SH-SY5Y (cell line): ENCODE measurements around the gene LRIG1.

Experiments used
- GATA2 ChIP-seq: IDR thresholded peaks from 2 replicates; pipeline ENCODE4 v1.6.1; 2011; ENCODE audit warnings: mild to moderate bottlenecking, low read depth, low read length
- GATA3 ChIP-seq: IDR thresholded peaks from 2 replicates; pipeline ENCODE4 v1.6.1; 2011; ENCODE audit warnings: low read depth, mild to moderate bottlenecking, low read length, moderate library complexity

The LRIG1 gene

DNA sequence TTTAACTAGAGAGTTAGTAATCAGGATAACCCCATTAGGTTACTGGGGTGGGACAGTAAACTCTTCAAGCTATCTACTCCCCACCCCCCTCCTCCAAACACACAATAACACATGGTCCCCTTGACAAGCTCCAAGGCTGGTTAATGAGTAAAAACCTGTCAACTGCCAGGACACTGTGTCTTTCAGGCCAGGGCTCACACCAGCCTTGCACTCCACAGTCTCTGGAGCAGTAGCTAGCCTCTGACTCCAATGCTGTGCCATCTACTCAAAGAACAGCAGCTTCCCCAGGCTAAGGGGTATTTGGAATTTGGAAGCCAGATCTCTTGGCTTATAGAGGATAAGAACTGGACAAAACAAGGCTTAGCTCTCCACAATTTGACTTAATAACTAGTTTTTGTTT is 115.8 kb downstream of the LRIG1 start:
- no peak for TF ChIP-seq GATA2

- TF ChIP-seq GATA2 (no peak), GATA3 (no peak)
Observed at GRCh38 chr3:66383998-66384745, 116.7 kb downstream of the LRIG1 start.

DNA sequence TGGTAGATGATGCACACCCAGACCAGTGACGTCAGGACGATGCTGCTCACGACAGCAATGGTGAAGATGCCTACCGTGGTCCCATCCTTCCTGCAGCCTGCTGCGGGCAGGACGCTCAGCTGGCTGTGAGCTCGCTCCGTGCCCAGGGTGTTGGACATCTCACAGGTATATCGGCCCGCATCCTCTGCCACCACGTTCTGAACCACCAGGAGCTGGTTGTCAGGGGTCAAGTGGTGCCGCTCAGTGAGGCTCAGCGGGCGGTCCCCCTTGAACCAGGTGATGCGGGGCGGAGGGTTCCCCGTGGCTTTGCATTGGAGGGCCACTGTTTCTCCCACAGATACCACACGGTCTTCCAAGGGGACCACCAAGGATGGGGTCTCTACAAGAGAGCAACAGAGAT is 117.8 kb downstream of the LRIG1 start:
- TF ChIP-seq GATA3 = no peak
- no peak for TF ChIP-seq GATA2

GRCh38 chr3:66382142-66382541 is 118.7 kb downstream of the LRIG1 start:
- TF ChIP-seq GATA2 (no peak), GATA3 (no peak)

DNA sequence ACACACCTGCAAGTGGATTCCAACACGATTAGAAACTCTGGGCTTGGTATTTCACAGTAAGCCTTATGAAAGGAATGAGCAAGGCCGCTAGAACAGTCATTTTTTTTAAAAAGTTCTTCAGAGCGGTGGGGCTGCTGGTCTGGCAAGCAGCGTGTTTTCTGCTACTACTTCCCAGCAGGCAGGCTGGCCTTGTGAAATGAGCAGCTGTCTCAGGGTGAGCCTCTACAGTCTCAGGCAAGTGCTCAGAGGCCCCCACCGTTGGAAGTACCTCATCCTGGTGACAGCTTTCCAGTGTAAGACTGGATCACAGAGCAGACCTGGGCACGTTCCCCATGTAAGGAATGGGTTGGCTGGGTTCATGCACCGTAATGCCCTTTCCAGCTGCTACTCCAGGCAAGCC is 119.2 kb downstream of the LRIG1 start:
- TF ChIP-seq GATA2 (no peak), GATA3 (no peak)

GRCh38 chr3:66380200-66380932 is 120.5 kb downstream of the LRIG1 start:
- TF ChIP-seq GATA2 (no peak), GATA3 (no peak)

DNA sequence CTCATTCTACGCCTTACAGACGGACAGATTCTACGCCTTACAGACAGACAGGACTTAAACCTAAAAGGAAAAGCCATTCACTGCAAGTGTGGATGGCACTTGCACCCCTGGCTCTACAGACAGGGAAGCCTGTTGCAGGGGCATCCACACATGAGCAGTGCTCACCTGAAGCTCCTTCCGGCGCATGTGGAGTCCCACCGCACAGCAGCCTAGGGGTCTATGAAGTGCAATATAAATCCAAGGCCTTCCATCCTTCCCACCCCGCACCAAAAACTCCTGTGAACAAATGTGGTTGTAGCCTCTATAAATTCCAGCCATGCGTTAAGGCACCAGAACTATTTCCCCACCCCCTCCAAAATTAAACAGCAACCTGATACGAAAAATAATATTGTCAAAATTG is 121.3 kb downstream of the LRIG1 start:
- TF ChIP-seq GATA3 = no peak
- TF ChIP-seq GATA2 = no peak

DNA sequence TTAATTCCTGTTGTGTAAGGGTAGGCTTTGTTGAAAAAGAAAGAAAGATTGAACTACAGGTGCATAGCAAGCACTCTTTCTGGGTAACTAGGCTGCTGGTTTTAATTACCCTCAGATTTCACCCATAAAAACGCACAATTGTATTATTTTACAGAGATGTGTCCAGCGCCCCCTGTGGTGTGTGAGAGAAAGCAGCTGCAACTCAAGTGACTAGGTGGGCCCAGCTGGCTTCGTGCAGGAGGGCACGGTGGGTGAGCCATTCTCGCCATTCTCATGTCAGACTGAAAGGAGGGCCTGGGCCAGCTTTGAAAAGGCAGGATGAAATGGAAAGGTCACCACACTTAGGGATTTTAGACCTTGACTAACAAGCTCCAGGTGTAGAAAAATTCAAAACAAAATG is 122.6 kb downstream of the LRIG1 start:
- TF ChIP-seq GATA3 = no peak
- TF ChIP-seq GATA2 = no peak

- TF ChIP-seq GATA2 = no peak
- TF ChIP-seq GATA3 = no peak
Observed at GRCh38 chr3:66377800-66378199, 123.0 kb downstream of the LRIG1 start.

- TF ChIP-seq GATA2 = no peak
- no peak for TF ChIP-seq GATA3
Observed at GRCh38 chr3:66376568-66376967, 124.3 kb downstream of the LRIG1 start.

- no peak for TF ChIP-seq GATA3
- no peak for TF ChIP-seq GATA2
Observed at GRCh38 chr3:66372681-66373350, 128.0 kb downstream of the LRIG1 start.

- TF ChIP-seq GATA2 (no peak), GATA3 (no peak)
Observed at GRCh38 chr3:66371432-66371831, 129.4 kb downstream of the LRIG1 start.

- TF ChIP-seq GATA3 (no peak), GATA2 (no peak)
Observed at GRCh38 chr3:66370179-66370578, 130.6 kb downstream of the LRIG1 start.

GRCh38 chr3:66367979-66368378 is 132.8 kb downstream of the LRIG1 start:
- no peak for TF ChIP-seq GATA3
- no peak for TF ChIP-seq GATA2

DNA sequence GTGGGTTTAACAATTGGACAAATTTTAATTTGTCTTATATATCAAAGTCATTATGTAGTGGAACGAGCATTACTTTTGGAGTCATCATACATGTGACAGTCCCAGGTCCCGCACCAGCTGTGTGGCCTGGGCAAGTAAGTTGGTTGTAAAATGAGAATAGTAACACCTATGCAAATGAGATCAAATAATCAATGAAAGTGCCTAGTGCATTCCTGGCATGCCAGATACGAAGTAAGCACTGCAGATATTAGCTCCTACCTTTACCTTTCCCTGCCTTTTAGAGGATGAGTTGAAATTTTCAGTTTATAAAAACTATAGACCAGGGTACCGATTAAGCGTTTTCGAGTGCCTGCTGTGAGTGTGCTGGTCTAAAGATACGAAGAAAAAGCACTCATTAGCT is 134.1 kb downstream of the LRIG1 start:
- no peak for TF ChIP-seq GATA2
- TF ChIP-seq GATA3 = no peak
